ENCODE results near the gene ANXA6. TPM values are rescaled to one million over a fixed set of nuclear protein-coding genes. Genes with fewer than 3 reads are reported as not detected.

The ANXA6 gene
- total RNA-seq, 2 donors from 2014 or later, result 20.3 to 46.8 TPM

DNA sequence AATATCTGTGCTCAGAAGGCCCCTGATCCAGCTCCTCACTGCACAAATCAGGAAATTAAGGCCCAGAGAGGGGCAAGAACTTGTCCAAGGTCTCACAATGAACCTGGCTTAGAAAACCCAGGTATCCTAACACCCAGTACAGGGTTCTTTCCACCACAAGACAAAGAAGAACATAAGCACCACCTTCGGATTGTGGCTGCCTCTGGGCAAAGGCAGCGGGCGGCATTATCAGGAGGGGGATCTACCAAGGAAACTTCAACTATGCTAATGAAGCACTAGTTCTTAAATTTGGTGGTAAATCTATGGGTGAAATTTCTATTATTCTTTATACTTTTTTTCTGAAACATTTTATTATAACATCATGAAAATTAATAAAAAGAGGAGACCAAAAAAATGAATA is 17.9 kb downstream of the ANXA6 start:
- DNase-seq (no peak), ATAC-seq (no peak)
- intact Hi-C loops (cut with DNase I, micrococcal nuclease), result no loop called here

DNA sequence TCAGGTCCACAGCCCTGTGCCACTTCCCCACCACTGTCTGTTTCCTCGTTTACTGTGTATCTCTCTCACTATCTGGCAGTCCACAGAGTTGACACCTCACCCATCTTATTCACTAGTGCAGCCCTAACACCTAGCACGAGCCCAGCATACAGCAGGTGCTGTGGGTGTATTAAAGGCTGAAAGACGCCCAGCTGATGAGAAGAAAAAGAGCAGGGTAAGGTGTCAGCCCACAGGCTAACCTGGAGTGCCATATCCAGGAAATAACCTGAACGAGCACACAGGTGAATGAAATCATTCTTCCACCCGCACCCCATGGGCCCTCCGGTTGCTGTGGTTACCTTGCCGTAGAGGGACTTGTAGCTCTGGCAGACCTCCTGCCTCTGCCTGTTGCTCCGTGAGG is 18.6 kb downstream of the ANXA6 start:
- intact Hi-C loops (cut with DNase I, micrococcal nuclease), result no loop called here
- ATAC-seq (peak; percentile 49), DNase-seq (no peak)

DNA sequence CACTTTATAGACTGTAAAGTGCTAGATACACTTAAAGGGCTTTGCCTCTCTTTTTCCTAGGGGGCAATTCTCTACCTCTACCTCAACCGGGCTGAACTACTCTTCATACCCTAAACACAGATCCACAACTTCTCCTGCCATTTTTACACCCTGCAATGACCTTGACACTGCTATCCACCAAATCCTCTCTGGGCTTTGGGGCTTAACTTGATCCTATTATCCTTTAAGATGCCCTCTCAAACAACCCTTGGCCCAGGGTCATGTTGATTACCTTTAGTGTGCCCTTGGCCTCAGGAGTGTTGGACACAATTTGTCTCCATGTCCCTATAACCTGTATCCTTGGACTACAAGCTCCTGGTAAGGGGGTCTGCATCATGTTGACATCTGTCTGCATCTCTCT is 19.5 kb downstream of the ANXA6 start:
- ATAC-seq (no peak), DNase-seq (no peak)
- intact Hi-C loops (cut with DNase I, micrococcal nuclease), result no loop called here

DNA sequence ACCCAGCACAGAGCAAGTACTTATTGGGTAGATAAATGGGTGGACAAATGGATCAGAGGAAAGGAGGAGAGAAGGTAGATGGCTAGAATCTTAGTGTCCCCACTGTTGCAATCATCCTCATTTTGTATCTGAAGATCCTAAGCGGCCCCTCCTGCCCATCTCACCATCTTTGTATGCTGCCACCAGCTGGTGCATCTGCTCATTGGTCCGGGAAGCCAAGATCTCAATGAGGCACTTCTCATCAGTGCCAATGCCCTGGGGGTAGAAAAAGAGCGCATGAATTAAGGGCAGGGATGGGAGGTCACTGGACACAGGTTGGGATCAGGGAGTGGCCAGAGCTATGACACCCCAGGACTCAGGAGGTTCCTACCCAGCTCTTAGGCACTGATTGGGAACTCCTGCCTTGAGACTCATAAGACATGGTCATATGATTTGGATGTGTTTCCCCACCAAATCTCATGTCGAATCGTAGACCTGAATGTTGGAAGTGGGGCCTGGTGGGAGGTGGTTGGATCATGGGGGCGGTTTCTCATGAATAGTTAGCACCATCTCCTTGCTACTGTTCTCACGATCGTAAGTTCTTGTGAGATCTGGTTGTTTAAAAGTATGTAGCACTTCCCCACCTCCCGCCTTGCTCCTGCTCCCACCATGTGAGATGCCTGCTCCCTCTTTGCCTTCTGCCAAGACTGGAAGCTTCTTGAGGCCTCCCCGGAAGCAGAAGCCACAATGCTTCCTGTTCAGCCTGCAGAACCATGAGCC is 20.3 kb downstream of the ANXA6 start:
- intact Hi-C loops (cut with DNase I, micrococcal nuclease), result no loop called here
- ATAC-seq (no peak), DNase-seq (no peak)

DNA sequence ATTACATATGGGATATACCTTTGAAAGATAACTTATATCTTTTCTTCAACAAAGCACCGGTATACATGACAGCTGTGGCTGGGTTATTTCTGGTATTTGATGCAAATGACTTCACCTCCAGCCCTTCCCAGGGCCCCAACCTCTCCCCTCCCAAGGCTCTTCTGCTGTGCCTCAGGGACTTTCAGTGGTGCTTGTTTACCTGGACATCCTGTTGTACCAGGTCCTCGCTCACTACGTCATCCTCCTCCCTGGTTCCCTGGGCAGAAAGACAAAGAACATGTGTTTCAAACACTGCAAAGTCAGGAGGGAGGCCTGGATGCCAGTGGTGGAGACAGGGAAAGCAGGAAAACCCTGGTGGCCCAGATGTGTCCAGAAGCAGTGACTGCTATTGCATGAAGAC is 23.4 kb downstream of the ANXA6 start:
- peak in 1 of 2 donors; percentile 40 for DNase-seq
- ATAC-seq, result no peak
- intact Hi-C loops (cut with DNase I, micrococcal nuclease), result no loop called here

DNA sequence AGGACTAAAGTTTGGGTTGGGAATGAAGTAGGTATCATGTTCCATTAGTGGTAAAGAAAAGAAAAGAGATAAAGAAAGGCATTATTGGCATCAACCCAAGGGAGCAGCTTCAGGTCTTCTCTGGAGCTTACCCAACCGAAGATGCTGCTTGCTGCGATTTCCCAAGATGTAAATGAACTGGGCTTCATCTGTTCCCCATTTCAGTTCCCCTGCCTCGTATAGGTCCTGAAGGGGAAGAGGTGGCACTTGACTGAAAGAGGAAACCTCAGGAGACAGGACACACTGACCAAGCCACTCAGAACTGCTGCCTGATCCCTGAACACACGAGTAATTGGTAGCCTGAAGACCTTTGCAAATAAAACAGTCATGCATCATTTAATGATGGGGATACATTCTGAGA is 24.6 kb downstream of the ANXA6 start:
- no peak for DNase-seq
- ATAC-seq, result no peak

DNA sequence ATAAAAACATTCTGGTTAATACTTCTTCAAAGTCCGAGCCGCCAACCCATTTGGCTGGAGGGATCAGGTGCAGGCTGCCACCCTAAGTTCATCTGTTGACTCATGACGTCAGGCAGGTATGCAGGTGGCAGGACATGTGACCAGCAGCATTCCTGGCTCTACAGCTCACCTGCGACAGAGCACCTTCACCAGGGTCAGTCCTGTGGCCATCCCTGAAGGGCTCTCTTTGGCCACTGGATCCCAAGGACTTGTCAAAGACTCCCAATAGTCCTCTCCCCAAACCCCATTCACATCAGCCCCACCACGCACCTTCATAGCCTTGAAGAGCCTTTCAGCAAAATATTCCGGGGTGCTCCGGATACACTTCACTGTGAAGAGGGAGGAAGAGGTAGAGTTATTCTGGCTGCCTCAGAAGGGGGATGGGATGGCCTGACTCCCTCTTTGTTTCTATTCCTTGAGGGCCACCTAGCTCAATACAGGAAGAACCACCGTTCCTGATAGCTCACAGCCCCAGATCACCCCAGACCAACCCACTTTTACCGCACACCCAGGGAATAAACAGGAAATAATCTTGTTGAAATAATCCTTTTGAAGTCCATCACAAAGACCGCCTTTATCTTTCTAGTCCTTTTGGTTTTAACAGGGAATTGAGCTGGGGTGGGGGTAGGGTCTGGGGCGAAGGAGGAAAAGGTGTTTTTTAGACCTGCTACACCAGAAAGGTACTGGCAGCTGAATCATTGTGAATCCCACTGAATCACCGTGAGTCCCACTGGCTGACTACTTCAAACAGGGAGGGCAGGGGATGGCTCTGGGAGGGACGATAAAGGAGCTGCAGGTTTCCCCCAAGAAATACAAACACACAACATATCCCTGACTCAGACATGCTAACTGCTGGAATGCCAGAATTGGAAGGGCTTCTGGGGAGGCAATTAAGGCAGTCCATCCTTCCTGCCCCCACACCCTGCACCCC is 26.4 kb downstream of the ANXA6 start:
- DNase-seq (peak in 1 of 2 donors; percentile 51), ATAC-seq (peak; percentile 82)
- intact Hi-C loops (cut with DNase I, micrococcal nuclease), result no loop called here

More for the DNA sequence above, 24.6 kb downstream of the ANXA6 start:
- intact Hi-C loops (cut with DNase I, micrococcal nuclease), result no loop called here

DNA sequence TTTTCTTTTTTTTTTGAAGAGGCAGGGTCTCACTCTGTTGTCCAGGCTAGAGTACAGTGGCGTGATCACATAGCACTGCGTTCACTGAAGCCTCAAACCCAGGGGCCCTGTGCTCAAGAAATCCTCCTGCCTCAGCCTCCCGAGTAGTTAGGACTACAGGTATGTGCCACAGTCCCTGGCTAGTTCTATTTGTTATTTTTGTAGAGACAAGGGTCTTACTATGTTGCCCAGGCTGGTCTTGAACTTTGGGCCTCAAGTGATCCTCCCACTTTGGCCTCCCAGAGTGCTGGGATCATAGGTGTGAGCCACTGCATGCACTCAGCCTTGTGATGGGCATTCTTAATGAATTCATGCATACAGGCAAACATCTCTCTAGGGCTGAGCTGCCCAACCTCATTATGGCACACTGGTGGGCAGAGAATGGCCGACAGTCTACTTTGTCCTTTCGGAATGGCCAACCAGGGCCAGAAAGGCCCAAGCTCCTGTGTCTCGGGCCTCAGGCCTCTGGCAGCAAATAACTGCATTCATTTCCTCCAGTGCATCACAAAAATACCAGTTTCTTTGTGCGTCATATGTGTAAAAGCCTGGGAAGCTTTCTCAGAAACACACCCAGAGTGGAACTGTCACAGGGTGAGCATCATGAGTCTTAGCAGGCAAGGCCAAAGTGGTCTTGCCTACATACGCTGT is 27.2 kb downstream of the ANXA6 start:
- no peak for DNase-seq
- intact Hi-C loops (cut with DNase I, micrococcal nuclease), result no loop called here
- ATAC-seq, result no peak

DNA sequence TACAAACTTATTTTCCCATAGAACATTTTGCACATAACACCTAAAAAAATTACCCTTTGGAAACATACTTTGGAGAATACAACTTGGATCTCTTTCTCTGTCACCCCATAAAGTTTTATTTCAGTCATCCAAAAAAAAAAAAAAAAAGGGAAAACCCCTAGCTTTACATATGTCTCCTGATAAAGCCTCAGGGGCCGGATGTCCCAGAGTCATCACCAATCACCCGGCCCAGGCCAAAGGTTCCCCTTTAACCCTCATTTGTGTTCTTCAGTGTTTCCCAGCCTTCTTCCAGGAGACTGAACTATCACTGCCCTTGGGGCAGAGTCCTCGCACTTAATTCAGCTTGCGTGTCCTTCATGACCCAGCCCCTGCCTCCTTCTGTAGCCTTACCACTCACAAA is 28.8 kb downstream of the ANXA6 start:
- no peak for DNase-seq
- intact Hi-C loops (cut with DNase I, micrococcal nuclease), result loop anchor here in 1 of 2 donors (10.0 kb wide), 1 partner anchor 116 kb away; no protein-coding TSS in a partner anchor
- ATAC-seq, result no peak

DNA sequence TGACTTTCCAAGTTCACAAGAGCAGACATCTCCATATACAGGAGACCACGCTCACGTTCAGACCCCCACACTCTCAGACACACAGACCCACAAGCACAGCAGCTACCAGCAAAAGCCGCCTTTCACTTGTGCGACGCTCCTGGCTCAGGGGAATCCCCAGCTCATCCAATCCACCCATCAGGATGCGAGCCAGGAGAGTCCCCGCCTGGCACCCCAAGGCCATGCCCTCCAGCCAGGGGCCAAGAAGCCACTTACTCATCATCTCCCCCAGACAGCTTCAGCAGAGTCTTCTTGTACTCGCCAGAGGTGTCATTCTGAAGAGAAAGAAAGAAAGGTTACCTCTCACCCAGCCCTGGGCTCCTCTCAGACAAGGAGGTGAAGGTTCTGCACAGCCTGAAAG is 29.7 kb downstream of the ANXA6 start:
- no peak for DNase-seq
- no peak for ATAC-seq

DNA sequence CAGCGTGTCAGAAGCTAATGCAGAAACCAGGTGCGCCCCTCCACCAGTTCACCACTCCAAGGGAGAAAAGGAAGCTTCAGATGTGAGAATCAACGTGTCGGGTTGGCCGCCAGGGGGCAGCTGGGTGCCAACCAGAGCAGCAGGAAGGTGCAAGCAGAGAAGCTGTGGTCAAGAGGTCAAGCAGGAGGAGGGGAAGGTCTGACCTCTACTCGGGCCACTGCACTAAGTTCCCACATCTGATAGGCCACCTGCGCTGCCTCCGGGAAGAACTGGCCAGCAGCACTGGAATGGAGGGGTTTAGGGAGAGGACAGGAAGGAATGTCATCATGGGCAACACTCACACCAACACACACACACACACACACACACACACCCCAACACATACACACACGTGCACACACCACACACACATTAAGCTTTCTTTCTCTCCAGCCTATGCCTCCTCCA is 31.4 kb downstream of the ANXA6 start:
- intact Hi-C loops (cut with DNase I, micrococcal nuclease), result loop anchor here in 1 of 2 donors (2.0 to 10.0 kb wide), 2 partner anchors 43 to 119 kb away; no protein-coding TSS in a partner anchor

More for the DNA sequence above, 29.7 kb downstream of the ANXA6 start:
- intact Hi-C loops (cut with DNase I, micrococcal nuclease), result loop anchor here in 1 of 2 donors (2.0 to 10.0 kb wide), 2 partner anchors 41 to 117 kb away; no protein-coding TSS in a partner anchor

DNA sequence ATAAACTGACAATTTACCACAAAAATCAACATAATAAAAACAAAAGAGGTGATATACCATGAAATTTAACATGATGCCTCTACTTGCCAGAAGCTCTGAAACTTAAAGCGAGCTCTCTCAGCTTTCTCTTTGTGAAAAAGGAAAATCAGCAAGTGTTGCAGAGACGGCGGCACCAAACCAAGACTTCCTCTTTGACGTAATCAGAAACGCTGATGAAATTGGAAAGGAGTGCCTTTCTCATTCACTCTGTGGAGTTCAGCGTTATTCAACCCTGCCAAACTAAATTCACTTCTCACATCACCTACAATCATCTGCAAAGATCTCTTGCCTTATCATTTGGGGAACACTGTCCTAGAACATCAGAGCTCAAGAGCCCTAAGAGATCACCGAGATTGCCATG is 32.2 kb downstream of the ANXA6 start:
- intact Hi-C loops (cut with DNase I, micrococcal nuclease), result loop anchor here in 1 of 2 donors (10.0 kb wide), 1 partner anchor 119 kb away; no protein-coding TSS in a partner anchor
- no peak for DNase-seq

More for the DNA sequence above, 31.4 kb downstream of the ANXA6 start:
- ATAC-seq, result peak; percentile 77
- peak; percentile 67 to 84 for DNase-seq

DNA sequence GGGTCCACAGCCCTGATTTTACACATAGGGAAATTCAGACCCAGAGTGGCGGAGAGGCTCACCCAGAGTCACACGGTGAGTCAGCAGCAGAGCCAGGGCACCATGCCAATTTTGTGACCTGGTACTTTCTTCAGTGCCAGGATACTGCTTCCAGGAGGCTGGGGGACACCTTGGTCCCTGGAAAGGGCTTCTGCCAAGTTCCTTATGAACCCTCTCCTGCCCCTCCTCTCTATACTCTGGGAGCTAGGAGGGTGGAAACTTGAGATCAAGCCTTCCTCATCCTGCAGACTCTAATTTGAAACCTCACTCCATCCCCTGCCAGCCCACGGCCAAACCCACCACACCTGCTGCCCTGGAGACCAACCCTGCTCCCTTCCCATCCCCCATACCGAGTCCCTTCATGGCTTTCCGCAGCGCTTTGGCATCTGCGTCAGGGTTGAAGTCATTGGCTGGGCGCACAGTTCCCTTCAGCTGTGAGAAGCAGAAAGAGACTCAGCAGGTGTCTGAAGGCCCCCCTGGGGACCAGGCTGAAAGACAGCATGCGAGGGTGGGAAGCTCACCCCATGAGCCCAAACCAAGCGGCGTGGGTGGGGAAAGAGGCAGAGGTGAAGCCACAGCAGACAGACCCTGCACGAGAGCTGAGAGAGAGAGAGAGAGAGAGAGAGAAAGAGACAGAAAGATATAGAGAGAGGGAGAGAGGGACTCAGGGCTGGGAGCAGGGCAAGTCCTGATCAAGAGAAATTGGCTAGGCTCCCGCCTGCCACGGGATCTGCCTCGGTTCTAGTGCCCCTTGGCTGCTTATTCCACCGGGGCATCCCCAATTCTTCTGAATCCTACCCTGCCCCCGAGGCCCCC is 33.5 kb downstream of the ANXA6 start:
- DNase-seq, result no peak
- intact Hi-C loops (cut with DNase I, micrococcal nuclease), result loop anchor here (5.0 to 10.0 kb wide), 2 partner anchors 43 to 121 kb away; no protein-coding TSS in a partner anchor
- peak; percentile 18 for ATAC-seq

More for the DNA sequence above, 32.2 kb downstream of the ANXA6 start:
- ATAC-seq, result no peak

DNA sequence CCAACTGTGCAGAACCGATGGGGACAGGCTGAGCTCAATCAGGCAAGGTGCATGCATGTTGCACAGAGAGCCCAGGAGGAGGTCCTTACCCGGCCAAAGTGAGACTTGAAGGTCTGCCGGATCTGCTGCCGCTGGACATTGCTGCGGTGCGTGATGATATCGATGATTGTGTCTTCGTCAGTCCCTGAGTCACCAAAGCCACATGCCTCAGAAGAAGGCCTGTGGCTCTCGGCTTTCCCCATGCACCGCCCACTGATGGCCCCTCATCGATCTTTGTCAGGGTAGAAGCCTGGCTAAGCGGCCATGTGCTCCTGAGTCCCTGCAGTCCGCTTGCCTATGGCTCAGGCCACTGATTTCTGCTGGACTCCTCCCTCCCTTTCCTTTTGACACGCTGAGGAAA is 34.8 kb downstream of the ANXA6 start:
- intact Hi-C loops (cut with DNase I, micrococcal nuclease), result loop anchor here (5.0 to 10.0 kb wide), 2 partner anchors 44 to 122 kb away; no protein-coding TSS in a partner anchor
- DNase-seq (no peak), ATAC-seq (no peak)

DNA sequence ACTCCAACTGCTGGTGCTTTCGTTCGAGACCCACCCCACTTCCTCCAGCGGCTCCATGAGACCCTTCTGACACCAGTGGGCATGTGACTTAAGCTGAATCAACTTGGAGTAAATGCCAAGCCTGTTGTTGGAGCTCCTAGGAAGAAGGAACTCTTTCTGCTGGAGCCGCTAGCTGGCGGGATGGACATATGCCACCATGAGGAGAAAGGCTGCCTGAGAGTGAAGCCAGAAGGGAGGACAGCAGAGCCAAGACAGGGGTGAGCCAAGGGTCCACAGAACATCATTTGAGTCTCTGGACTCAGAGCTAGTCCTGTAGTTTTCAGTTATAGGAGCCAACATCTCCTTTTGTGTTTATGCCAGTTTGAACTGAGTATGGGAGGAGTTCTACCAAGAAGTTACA is 35.9 kb downstream of the ANXA6 start:
- ATAC-seq, result no peak
- intact Hi-C loops (cut with DNase I, micrococcal nuclease), result loop anchor here (5.0 to 10.0 kb wide), 2 partner anchors 46 to 123 kb away; no protein-coding TSS in a partner anchor
- no peak for DNase-seq

DNA sequence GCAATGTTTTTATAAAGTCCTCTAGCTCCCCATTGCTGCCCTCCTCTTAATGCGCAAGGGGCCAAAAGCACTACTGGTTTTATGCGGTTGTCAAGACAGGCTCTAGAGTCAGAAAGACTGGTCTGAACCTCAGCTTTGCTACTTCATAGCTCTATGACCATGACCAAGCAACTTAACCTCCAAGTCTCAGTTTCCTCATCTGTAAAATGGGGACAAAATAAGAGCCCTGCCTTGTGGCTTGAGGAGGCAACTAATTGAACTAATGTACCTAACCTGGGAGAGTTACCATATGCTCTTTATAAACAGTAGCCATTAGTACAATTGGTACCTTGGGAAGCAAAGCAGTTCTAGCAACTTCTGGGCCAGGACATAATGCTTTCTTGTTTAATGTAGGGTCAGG is 36.5 kb downstream of the ANXA6 start:
- ATAC-seq (no peak), DNase-seq (no peak)
- intact Hi-C loops (cut with DNase I, micrococcal nuclease), result loop anchor here (5.0 to 10.0 kb wide), 2 partner anchors 46 to 124 kb away; no protein-coding TSS in a partner anchor

DNA sequence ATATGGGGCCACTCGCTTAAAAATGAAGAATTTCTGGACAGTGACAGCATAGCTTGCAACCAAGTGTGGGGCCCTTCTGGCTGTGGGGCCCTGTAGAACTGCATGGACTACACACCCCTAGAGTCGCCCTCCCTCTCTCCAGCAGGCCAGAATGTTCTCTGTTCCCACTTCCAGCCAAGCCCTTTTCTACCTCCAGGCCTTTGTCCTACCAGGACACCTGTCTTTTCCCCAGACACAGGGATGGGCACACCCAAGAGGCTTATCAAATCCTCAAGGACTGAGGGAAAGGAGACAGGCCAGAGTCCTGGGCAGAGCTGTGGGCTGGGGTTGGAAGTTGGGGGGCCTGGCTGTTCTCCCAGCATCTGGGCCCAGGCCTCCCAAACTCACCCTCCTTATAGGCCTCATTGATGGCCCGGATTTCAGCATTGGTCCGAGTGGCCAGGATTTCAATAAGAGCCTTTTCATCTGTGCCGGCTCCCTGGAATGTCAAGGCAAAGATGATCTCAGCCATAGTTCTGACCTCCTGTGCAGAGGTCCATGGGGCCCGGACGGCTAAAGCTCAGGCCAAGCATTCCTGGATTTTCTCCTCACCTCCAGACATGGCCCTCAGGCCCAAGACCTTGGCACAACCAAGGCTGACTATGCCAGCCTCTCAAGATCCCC is 38.5 kb downstream of the ANXA6 start:
- DNase-seq (no peak), ATAC-seq (peak; percentile 37)
- intact Hi-C loops (cut with DNase I, micrococcal nuclease), result loop anchor here in 1 of 2 donors (10.0 kb wide), 1 partner anchor 64 kb away; no protein-coding TSS in a partner anchor

Measured in left colon (tissue), 2 donors.